Fibroblast of lung (primary cell): ENCODE results near the gene SH2B3.

Experiments
- CTCF ChIP-seq, 2 donors: IDR thresholded peaks in 1 of 2; conservative IDR thresholded peaks in 1 of 2; 1 replicate in 1 of 2; 2 replicates in 1 of 2; pipeline ENCODE4 v1.5.1; 2011 to 2012; ENCODE audit warnings: low read length in 2 of 2, control low read depth in 1 of 2, inconsistent platforms in 1 of 2, low read depth in 1 of 2, mild to moderate bottlenecking in 1 of 2
- EZH2 ChIP-seq: IDR thresholded peaks from 2 replicates; pipeline ENCODE4 v1.5.1; 2012; ENCODE audit warnings: low read length, control low read depth, mild to moderate bottlenecking; ENCODE audit errors: missing control alignments

DNA sequence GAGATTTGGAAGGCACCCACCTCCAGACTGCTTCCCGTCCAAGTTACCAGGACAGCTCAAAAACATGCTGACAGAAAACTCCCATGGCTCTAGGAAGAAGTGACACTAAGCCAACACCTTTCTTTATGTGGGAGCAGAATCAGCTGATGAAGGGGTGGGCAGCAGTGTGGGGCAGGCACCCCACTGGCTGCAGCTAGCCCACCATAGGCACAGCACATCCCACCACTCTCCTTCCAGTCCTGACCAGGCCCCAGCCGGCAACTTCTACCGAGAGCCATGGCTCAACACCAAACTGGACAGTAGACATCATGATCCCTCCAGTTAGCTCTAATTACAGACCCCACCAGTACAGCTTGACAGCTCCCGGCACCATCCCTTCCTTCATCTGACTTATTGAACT lies 45.0 kb downstream of the SH2B3 start:
- TF ChIP-seq CTCF (conservative IDR thresholded peaks at IDR 0.05 in 1 of 2, IDR thresholded peaks at IDR 0.05 in 1 of 2; ENCODE audit: low read depth in 1 of 2, low read length in 2 of 2) (no peak), EZH2 (no peak)
